22Rv1 (cell line): Measurements from ENCODE around the gene APPL2.

Experiments used
- CTCF ChIP-seq: fragments of 450-650 bp; IDR thresholded peaks from 2 replicates; pipeline ENCODE4 v1.5.1; 2017; ENCODE audit warnings: mild to moderate bottlenecking
- ZFX ChIP-seq: fragments of 450-650 bp; IDR thresholded peaks from 2 replicates; pipeline ENCODE4 v1.6.1; 2017; ENCODE audit warnings: antibody characterized with exemption, borderline replicate concordance

GRCh38 chr12:105224399-105224798 is 11.6 kb downstream of the APPL2 start:
- TF ChIP-seq CTCF (no peak), ZFX (no peak)
